ENCODE data around the gene OCSTAMP. TPM values are rescaled to one million over a fixed set of nuclear protein-coding genes. Genes with fewer than 3 reads are reported as not detected.

OCSTAMP gene
- total and polyA plus RNA-seq, 10 donors: not detected

- WGBS, 5 donors: 64 to 86% (median 82%) methylated on average over 7 of the region's 7 CpGs
- DNase-seq: no peak
- peaks cover 0 to 43% (median 5%) of the 10 kb centered on the region in 7 donors for H3K27me3 ChIP-seq (replicated peaks in 1 of 7)
- H3K4me1 ChIP-seq: peaks cover 0 to 28% (median 16%) of the 10 kb centered on the region in 6 donors
- no peaks in the 10 kb centered on the region for H3K9me3 ChIP-seq
- no peak overlapping the region for H3K4me3 ChIP-seq
- intact Hi-C loops (cut with DNase I; ENCODE audit: low total_unique reads): no loop called here
- no peak for TF ChIP-seq POLR2AphosphoS5 (IDR thresholded peaks at IDR 0.05)
- H3K27ac ChIP-seq: no peak overlapping the region
- H3K36me3 ChIP-seq: no peaks in the 10 kb centered on the region
Observed at GRCh38 chr20:46564241-46564957, 13.9 kb upstream of the OCSTAMP start.

DNA sequence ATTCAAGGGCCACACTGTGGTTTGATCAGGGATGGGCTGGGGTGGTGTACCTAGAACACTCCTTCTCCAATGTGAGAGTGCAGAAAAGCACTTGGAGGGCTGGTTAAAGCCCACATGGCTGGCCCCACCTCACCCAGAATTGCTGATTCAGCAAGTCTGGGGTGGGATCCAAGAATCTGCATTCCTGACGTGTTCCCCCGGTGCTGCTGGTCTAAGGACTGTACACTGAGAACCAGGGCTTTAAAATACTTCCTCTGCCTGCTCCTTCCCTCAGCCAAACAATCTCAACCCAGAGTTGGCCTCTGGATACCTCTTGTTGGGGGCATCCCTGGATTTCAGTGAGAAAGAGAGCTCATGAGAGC is 13.4 kb upstream of the OCSTAMP start:
- peaks cover 0 to 39% (median 5%) of the 10 kb centered on the region in 7 donors for H3K27me3 ChIP-seq (replicated peaks in 1 of 7)
- H3K36me3 ChIP-seq: no peaks in the 10 kb centered on the region
- H3K4me3 ChIP-seq: no peak overlapping the region
- no peaks in the 10 kb centered on the region for H3K9me3 ChIP-seq
- H3K4me1 ChIP-seq: peaks cover 0 to 23% (median 14%) of the 10 kb centered on the region in 6 donors
- H3K27ac ChIP-seq: no peak overlapping the region
- TF ChIP-seq POLR2AphosphoS5 (IDR thresholded peaks at IDR 0.05): no peak
- no peak for TF ChIP-seq CTCF (IDR thresholded peaks at IDR 0.05 in 8 of 11, conservative IDR thresholded peaks at IDR 0.05 in 3 of 11)
- TF ChIP-seq POLR2A (IDR thresholded peaks at IDR 0.05): no peak
- 43 to 67% (median 62%) methylated on average over 2 of the region's 2 CpGs for WGBS, 5 donors
- intact Hi-C loops (cut with DNase I; ENCODE audit: low total_unique reads): no loop called here
- DNase-seq: no peak

- Histone ChIP-seq H3K36me3 (no peaks in the 10 kb centered on the region), H3K4me3 (peak overlapping the region in 1 of 8 donors; percentile 54), H3K27me3 (replicated peaks in 1 of 7) (peaks cover 0 to 35% (median 5%) of the 10 kb centered on the region in 7 donors), H3K9me3 (no peaks in the 10 kb centered on the region), H3K4me1 (peaks cover 0 to 18% (median 11%) of the 10 kb centered on the region in 6 donors), H3K27ac (peak overlapping the region in 5 of 8 donors; percentile 33 to 73 (median 47))
- no peak for DNase-seq
- WGBS, 5 donors: 85 to 92% (median 88%) methylated on average over 15 to 16 of the region's 16 CpGs
- TF ChIP-seq POLR2A (IDR thresholded peaks at IDR 0.05): no peak
- no peak for TF ChIP-seq CTCF (IDR thresholded peaks at IDR 0.05 in 8 of 11, conservative IDR thresholded peaks at IDR 0.05 in 3 of 11)
- no peak for TF ChIP-seq POLR2AphosphoS5 (IDR thresholded peaks at IDR 0.05)
- intact Hi-C loops (cut with DNase I; ENCODE audit: low total_unique reads): no loop called here
Observed at GRCh38 chr20:46563170-46563859, 12.9 kb upstream of the OCSTAMP start.

- no peak for DNase-seq
- H3K4me3 ChIP-seq: peak overlapping the region in 6 of 8 donors; percentile 10 to 54 (median 24)
- intact Hi-C loops (cut with DNase I; ENCODE audit: low total_unique reads): no loop called here
- peaks cover 0 to 18% (median 11%) of the 10 kb centered on the region in 6 donors for H3K4me1 ChIP-seq
- no peaks in the 10 kb centered on the region for H3K36me3 ChIP-seq
- H3K27ac ChIP-seq: peak overlapping the region in 5 of 8 donors; percentile 33 to 73 (median 47)
- no peaks in the 10 kb centered on the region for H3K9me3 ChIP-seq
- TF ChIP-seq POLR2AphosphoS5 (IDR thresholded peaks at IDR 0.05) (no peak), POLR2A (IDR thresholded peaks at IDR 0.05) (no peak), CTCF (IDR thresholded peaks at IDR 0.05 in 8 of 11, conservative IDR thresholded peaks at IDR 0.05 in 3 of 11) (peak; percentile 71 to 92 (median 85))
- H3K27me3 ChIP-seq (replicated peaks in 1 of 7): peaks cover 0 to 35% (median 5%) of the 10 kb centered on the region in 7 donors
- WGBS, 5 donors: 22 to 26% (median 24%) methylated on average over 18 to 19 of the region's 19 CpGs
Observed at GRCh38 chr20:46562373-46563169, 12.1 kb upstream of the OCSTAMP start.
